ENCODE measurements around the gene VWC2.
"Not testable (repeated sequence)": the region's sequence is repeated elsewhere in the genome, so short reads cannot be mapped to it uniquely, and the experiment has no call there.

The VWC2 gene

DNA sequence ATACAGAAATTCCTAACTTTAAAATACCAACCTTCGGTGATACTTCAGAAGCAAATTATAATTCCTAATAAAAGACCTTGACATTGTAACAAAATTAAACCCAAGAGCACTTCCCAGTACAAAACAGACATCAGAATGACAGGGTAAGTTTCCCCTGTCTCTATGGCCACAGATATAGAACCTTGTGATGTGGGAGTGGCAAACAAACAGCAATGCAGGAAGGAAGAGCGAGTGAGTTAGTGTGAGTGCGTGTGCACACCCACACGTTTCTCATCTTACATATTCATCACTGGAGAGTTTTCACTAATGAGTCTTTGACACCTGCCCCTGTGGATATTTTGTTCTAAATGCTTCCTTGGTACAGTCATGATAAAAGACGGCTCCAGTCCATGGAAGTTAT, 72.2 kb downstream of the VWC2 start:
- H3K27ac ChIP-seq (ENCODE audit: low read depth, low read length): no peak overlapping the region

DNA sequence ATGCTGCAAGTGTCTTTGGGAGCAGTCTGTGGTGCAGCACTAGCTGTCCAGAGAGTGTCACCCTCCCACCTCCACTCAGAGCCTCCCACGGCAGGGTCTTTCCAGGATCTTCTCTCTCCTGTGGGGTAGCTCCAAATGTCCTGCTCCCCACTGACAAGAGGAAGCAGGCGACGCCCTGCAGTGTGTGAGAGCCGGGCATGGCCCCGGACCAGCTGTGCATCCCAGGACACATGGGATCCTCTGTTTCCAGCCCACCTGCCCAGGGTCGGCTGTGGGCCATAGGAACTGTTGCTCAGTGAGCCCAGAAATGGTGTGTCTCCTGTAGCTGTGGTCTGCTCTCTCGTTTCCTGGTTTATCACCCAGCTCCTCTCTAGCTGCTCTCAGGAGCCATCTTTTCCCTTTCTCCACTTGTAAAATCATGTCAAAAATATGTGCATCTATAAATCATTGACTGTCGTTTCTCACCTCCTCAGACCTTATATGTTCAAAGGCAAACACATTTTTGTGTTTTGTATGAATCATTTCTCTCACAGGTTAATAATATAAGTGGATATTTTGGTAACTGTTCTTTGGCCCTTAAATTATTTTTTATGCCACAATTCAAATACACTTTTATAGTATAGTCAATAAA, 74.9 kb downstream of the VWC2 start:
- Histone ChIP-seq H3K4me1 (ENCODE audit: control insufficient read depth in 5 of 5, insufficient read depth in 5 of 5, low read length in 5 of 5) (no peaks in the 10 kb centered on the region), H3K36me3 (ENCODE audit: control insufficient read depth in 5 of 5, insufficient read depth in 5 of 5, low read length in 5 of 5) (no peaks in the 10 kb centered on the region), H3K4me3 (ENCODE audit: low read depth in 1 of 5, low read length in 5 of 5) (no peak overlapping the region), H3K9me3 (ENCODE audit: control insufficient read depth in 5 of 5, low read length in 5 of 5) (no peaks in the 10 kb centered on the region), H3K27ac (ENCODE audit: low read depth, low read length) (no peak overlapping the region), H3K27me3 (ENCODE audit: control insufficient read depth in 5 of 5, insufficient read depth in 4 of 5, low read length in 5 of 5) (peaks cover 0 to 5% (median 0%) of the 10 kb centered on the region in 5 donors), H3K9ac (ENCODE audit: low read length in 5 of 5) (no peak overlapping the region)

More for the DNA sequence above, 72.2 kb downstream of the VWC2 start:
- Histone ChIP-seq H3K27me3 (ENCODE audit: control insufficient read depth in 5 of 5, insufficient read depth in 4 of 5, low read length in 5 of 5) (peaks cover 0 to 5% (median 0%) of the 10 kb centered on the region in 5 donors), H3K4me3 (ENCODE audit: low read depth in 1 of 5, low read length in 5 of 5) (no peak overlapping the region), H3K9ac (ENCODE audit: low read length in 5 of 5) (no peak overlapping the region), H3K4me1 (ENCODE audit: control insufficient read depth in 5 of 5, insufficient read depth in 5 of 5, low read length in 5 of 5) (no peaks in the 10 kb centered on the region), H3K36me3 (ENCODE audit: control insufficient read depth in 5 of 5, insufficient read depth in 5 of 5, low read length in 5 of 5) (no peaks in the 10 kb centered on the region), H3K9me3 (ENCODE audit: control insufficient read depth in 5 of 5, low read length in 5 of 5) (no peaks in the 10 kb centered on the region)

DNA sequence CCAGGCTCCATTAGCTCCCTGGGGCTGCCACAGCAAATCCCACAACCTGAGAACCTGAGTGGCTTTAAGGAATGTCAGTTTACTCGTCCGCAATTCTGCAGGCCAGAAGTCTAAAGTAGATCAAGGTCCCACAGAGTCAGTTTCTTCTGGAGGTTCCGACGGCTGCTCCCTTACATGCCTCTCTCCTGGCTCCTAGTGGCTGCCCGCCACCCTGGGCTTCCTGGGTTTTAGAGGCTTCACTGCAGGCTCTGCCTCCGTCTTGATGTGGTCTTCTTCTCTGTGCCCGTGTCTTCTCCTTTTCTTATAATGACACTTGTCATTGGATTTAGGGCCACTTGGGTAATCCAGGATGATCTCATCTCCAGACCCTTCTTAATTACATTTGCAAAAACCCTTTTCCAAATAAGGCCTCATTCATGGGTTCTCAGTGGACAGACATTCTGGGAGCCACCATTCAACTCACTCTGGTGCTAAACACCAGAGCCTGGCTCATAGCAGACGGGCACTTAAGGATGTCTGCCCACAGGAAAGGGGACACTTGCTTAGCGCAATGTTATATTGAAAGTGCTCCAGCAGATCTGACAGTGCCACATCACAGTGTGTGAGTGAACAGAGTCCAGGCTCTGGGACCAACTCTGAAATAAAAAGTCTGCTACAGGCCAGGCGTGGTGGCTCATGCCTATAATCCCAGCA, 77.6 kb downstream of the VWC2 start:
- H3K9ac ChIP-seq (ENCODE audit: low read length in 5 of 5): no peak overlapping the region
- H3K36me3 ChIP-seq (ENCODE audit: control insufficient read depth in 5 of 5, insufficient read depth in 5 of 5, low read length in 5 of 5): no peaks in the 10 kb centered on the region
- H3K4me1 ChIP-seq (ENCODE audit: control insufficient read depth in 5 of 5, insufficient read depth in 5 of 5, low read length in 5 of 5): no peaks in the 10 kb centered on the region
- H3K27ac ChIP-seq (ENCODE audit: low read depth, low read length): no peak overlapping the region
- no peak overlapping the region for H3K4me3 ChIP-seq (ENCODE audit: low read depth in 1 of 5, low read length in 5 of 5)
- H3K9me3 ChIP-seq (ENCODE audit: control insufficient read depth in 5 of 5, low read length in 5 of 5): no peaks in the 10 kb centered on the region
- peaks cover 0 to 5% (median 0%) of the 10 kb centered on the region in 5 donors for H3K27me3 ChIP-seq (ENCODE audit: control insufficient read depth in 5 of 5, insufficient read depth in 4 of 5, low read length in 5 of 5)

DNA sequence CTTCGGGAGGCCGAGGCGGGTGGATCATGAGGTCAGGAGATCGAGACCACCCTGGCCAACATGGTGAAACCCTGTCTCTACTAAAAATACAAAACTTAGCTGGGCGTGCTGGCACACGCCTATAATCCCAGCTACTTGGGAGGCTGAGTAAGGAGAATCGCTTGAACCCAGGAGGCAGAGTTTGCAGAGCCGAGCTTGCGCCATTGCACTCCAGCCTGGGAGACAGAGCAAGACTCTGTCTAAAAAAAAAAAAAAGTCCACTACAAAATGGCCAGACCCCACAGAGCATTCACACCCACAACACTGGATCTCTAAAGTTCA, 78.1 kb downstream of the VWC2 start:
- not testable (repeated sequence) for H3K36me3 ChIP-seq (ENCODE audit: control insufficient read depth in 5 of 5, insufficient read depth in 5 of 5, low read length in 5 of 5)

DNA sequence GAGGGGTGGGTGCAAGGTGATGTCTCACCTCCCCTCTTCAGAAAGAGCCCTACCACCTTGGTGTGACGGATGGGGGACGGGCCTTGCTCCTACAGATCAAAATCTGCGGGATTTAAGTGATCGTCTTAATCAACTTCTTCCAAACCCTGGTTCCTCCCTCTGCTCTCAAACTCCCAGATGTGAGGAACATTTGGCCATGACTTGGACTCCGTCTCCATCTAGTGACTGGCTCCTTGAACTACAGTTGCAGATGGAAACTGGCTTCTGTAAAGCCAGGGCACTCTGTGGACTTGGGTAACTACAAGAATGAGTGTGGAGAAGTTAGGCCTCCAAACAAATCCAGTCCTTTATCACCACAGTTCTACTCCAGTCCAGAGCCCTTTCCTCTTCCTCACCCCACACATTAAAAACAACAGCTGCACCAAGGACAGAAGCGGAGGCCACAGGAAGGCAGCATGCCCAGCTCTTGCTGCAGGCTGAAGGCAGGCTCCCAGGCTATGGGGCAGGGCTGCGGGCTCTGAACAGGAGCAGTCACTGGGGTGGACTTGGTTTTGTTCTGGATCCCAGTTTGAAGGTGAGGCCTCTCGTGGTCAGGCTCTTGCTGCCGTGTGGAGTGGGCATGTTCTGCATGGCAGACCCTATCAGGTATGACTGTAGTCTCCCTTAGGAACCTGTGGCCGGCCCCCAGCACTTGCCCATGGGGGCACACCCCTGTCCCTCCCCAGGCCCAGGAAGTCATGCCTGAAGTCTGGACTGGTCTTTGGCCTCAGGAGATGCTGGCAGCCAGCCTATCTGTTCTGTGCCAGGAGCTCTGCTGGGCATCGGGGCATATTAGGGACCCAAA, 79.4 kb downstream of the VWC2 start:
- H3K9me3 ChIP-seq (ENCODE audit: control insufficient read depth in 5 of 5, low read length in 5 of 5): no peaks in the 10 kb centered on the region
- H3K9ac ChIP-seq (ENCODE audit: low read length in 5 of 5): no peak overlapping the region
- no peaks in the 10 kb centered on the region for H3K4me1 ChIP-seq (ENCODE audit: control insufficient read depth in 5 of 5, insufficient read depth in 5 of 5, low read length in 5 of 5)
- H3K27me3 ChIP-seq (ENCODE audit: control insufficient read depth in 5 of 5, insufficient read depth in 4 of 5, low read length in 5 of 5): peaks cover 0 to 5% (median 0%) of the 10 kb centered on the region in 5 donors
- no peak overlapping the region for H3K27ac ChIP-seq (ENCODE audit: low read depth, low read length)
- no peaks in the 10 kb centered on the region for H3K36me3 ChIP-seq (ENCODE audit: control insufficient read depth in 5 of 5, insufficient read depth in 5 of 5, low read length in 5 of 5)
- no peak overlapping the region for H3K4me3 ChIP-seq (ENCODE audit: low read depth in 1 of 5, low read length in 5 of 5)

More for the DNA sequence above, 78.1 kb downstream of the VWC2 start:
- not testable (repeated sequence) for H3K9ac ChIP-seq (ENCODE audit: low read length in 5 of 5); H3K9me3 ChIP-seq (ENCODE audit: control insufficient read depth in 5 of 5, low read length in 5 of 5); H3K4me1 ChIP-seq (ENCODE audit: control insufficient read depth in 5 of 5, insufficient read depth in 5 of 5, low read length in 5 of 5); H3K4me3 ChIP-seq (ENCODE audit: low read depth in 1 of 5, low read length in 5 of 5); H3K27ac ChIP-seq (ENCODE audit: low read depth, low read length); H3K27me3 ChIP-seq (ENCODE audit: control insufficient read depth in 5 of 5, insufficient read depth in 4 of 5, low read length in 5 of 5)

DNA sequence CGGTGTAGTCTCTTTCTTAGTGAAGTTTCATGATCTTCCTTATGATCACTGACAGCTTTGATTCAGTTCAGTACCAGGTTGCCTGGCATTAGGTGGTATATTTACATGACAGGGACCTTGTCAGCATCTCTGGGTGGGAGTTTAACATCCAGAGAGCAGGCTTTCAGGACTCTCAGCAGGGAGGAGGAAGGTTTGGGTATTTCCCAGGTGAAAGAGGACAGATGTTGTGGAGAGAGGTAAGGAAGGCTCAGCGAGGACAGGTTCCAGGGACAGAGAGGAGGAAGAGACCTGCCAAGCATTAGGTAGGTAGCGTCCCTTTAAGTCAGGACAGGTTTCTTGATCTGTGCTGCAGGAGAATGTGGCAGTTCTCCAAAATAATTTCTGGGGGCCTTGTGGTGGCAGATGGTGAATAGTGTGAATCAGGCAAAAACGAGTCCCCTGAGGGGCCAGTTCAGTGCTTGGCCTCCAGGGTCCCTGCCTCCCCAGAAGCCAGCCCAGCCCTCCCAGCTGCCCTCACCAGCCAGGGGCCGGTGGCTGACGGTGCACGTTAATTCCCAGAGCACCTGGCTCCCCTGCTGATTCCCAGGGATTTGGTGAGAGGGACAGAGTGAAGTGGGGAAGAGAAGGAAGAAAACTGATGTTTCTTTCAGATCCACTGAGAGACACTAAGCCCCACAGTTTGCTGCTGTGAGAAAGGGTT, 82.0 kb downstream of the VWC2 start:
- Histone ChIP-seq H3K4me3 (ENCODE audit: low read depth in 1 of 5, low read length in 5 of 5) (no peak overlapping the region), H3K36me3 (ENCODE audit: control insufficient read depth in 5 of 5, insufficient read depth in 5 of 5, low read length in 5 of 5) (no peaks in the 10 kb centered on the region), H3K27me3 (ENCODE audit: control insufficient read depth in 5 of 5, insufficient read depth in 4 of 5, low read length in 5 of 5) (no peaks in the 10 kb centered on the region)

DNA sequence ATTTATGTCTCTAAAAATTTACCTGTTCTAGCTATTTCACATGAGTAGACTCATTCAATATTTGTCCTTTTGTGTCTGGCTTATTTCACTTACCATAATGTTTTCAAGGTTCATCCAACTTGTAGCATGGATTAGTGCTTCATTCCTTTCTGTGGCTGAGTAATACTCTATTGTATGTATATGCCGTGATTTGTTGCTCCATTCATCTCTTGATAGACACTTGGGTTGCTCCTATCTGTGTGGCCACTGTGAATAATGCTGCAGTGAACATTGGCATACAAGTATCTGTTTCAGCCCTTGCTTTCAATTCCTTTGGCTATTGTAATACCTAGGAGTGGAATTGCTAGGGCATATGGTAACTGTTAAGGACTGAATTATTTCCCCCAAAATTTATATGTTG, 86.9 kb downstream of the VWC2 start:
- Histone ChIP-seq H3K36me3 (ENCODE audit: control insufficient read depth in 5 of 5, insufficient read depth in 5 of 5, low read length in 5 of 5) (no peaks in the 10 kb centered on the region), H3K27me3 (ENCODE audit: control insufficient read depth in 5 of 5, insufficient read depth in 4 of 5, low read length in 5 of 5) (no peaks in the 10 kb centered on the region), H3K9ac (ENCODE audit: low read length in 5 of 5) (no peak overlapping the region)

More for the DNA sequence above, 82.0 kb downstream of the VWC2 start:
- H3K9ac ChIP-seq (ENCODE audit: low read length in 5 of 5): no peak overlapping the region
- no peaks in the 10 kb centered on the region for H3K9me3 ChIP-seq (ENCODE audit: control insufficient read depth in 5 of 5, low read length in 5 of 5)
- no peak overlapping the region for H3K27ac ChIP-seq (ENCODE audit: low read depth, low read length)
- H3K4me1 ChIP-seq (ENCODE audit: control insufficient read depth in 5 of 5, insufficient read depth in 5 of 5, low read length in 5 of 5): no peaks in the 10 kb centered on the region

DNA sequence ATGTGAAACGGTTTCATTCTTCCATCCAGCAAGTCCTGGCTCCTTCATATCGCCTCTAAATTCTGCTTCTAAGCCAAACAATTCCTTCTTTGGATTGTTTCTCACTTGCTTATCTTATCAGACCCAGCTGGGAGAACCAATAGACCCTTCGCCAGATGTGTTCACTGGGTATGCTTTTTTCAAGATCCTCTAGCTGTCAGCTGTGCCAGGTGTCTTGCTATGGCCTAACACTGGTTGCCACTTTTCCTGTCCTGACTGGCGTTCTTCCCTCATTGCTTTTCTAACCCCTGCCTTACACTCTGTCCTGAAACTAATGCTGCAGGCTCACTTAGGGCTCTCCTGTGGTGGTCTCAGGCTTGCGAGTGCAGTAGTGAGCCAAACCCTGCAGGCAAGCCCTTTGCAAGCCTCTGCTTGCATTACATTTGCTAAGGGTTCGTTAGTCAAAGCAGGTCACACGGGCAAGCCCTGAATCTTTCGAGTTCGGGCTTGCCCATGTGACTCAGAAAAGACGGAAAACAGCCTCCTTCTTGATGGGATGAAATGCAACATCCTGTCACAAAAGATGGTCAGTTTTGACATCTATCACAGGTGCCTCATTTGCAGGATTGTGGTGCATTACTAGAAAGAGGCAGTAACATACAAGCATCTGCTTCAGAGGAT, 92.8 kb downstream of the VWC2 start:
- no peak overlapping the region for H3K4me3 ChIP-seq (ENCODE audit: low read depth in 1 of 5, low read length in 5 of 5)

More for the DNA sequence above, 86.9 kb downstream of the VWC2 start:
- Histone ChIP-seq H3K4me3 (ENCODE audit: low read depth in 1 of 5, low read length in 5 of 5) (no peak overlapping the region), H3K9me3 (ENCODE audit: control insufficient read depth in 5 of 5, low read length in 5 of 5) (no peaks in the 10 kb centered on the region), H3K4me1 (ENCODE audit: control insufficient read depth in 5 of 5, insufficient read depth in 5 of 5, low read length in 5 of 5) (no peaks in the 10 kb centered on the region), H3K27ac (ENCODE audit: low read depth, low read length) (no peak overlapping the region)

DNA sequence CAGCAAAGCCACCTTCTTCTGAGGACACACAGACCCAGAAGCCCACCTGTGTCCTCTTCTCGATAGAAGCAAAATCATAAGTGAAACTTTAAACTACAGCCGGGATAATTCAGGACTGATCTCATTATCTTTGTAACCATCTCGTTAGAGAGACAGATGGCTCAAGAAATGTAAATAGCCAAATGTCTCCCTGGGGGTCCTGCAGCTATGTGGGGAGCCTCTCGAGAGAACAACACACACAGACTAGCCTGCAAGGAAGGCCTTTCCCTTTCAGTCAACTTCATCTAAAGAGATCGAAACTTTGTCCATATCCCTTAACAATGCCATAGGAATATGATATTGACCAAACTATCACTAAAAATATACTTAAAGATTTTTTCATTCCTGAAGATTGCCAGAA, 93.5 kb downstream of the VWC2 start:
- Histone ChIP-seq H3K4me1 (ENCODE audit: control insufficient read depth in 5 of 5, insufficient read depth in 5 of 5, low read length in 5 of 5) (no peaks in the 10 kb centered on the region), H3K36me3 (ENCODE audit: control insufficient read depth in 5 of 5, insufficient read depth in 5 of 5, low read length in 5 of 5) (no peaks in the 10 kb centered on the region), H3K27me3 (ENCODE audit: control insufficient read depth in 5 of 5, insufficient read depth in 4 of 5, low read length in 5 of 5) (peaks cover 0 to 4% (median 0%) of the 10 kb centered on the region in 5 donors), H3K9ac (ENCODE audit: low read length in 5 of 5) (no peak overlapping the region), H3K9me3 (ENCODE audit: control insufficient read depth in 5 of 5, low read length in 5 of 5) (peaks cover 0 to 5% (median 0%) of the 10 kb centered on the region in 5 donors), H3K4me3 (ENCODE audit: low read depth in 1 of 5, low read length in 5 of 5) (no peak overlapping the region), H3K27ac (ENCODE audit: low read depth, low read length) (no peak overlapping the region)

More for the DNA sequence above, 92.8 kb downstream of the VWC2 start:
- Histone ChIP-seq H3K9ac (ENCODE audit: low read length in 5 of 5) (no peak overlapping the region), H3K36me3 (ENCODE audit: control insufficient read depth in 5 of 5, insufficient read depth in 5 of 5, low read length in 5 of 5) (no peaks in the 10 kb centered on the region), H3K9me3 (ENCODE audit: control insufficient read depth in 5 of 5, low read length in 5 of 5) (peaks cover 0 to 5% (median 0%) of the 10 kb centered on the region in 5 donors), H3K4me1 (ENCODE audit: control insufficient read depth in 5 of 5, insufficient read depth in 5 of 5, low read length in 5 of 5) (no peaks in the 10 kb centered on the region), H3K27me3 (ENCODE audit: control insufficient read depth in 5 of 5, insufficient read depth in 4 of 5, low read length in 5 of 5) (peaks cover 0 to 4% (median 0%) of the 10 kb centered on the region in 5 donors), H3K27ac (ENCODE audit: low read depth, low read length) (no peak overlapping the region)
